Measurements from ENCODE around the gene BMPR2. TPM values are rescaled to one million over a fixed set of nuclear protein-coding genes. Genes with fewer than 3 reads are reported as not detected.
"Not testable (repeated sequence)": the region's sequence is repeated elsewhere in the genome, so short reads cannot be mapped to it uniquely, and the experiment has no call there.

BMPR2 gene
- total and polyA plus RNA-seq, 4 experiments from 2014 or later = 2.3 to 20.8 (median 11.5) TPM

DNA sequence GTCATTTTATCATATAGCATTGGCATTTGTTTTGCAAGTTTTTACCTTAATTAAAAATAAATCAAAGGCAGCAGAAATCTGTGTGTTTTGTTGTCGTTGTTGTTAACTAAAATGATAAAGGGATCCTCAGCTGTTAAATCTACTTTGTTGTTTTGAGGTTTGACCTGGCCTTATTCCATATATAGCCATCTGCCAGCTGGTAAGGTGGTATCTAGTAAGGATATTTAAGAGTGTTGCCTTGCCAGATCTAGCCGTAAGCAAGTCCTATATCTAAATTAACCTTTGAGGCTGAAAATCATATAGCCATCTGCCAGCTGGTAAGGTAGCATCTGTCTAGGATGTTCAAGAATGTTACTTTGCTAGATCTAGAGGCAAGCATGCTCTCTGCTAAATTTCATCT, 56.6 kb downstream of the BMPR2 start:
- intact Hi-C loops (cut with micrococcal nuclease) = no loop called here
- H3K4me3 ChIP-seq (ENCODE audit: low read length in 2 of 2) = no peak overlapping the region
- Mint-ChIP-seq H3K4me3 (no peak overlapping the region), H3K27me3 (no peaks in the 10 kb centered on the region), H3K36me3 (peaks cover 1 to 18% of the 10 kb centered on the region in 2 donors), H3K27ac (no peak overlapping the region), H3K9me3 (peaks cover 0 to 7% (median 2%) of the 10 kb centered on the region in 8 donors), H3K4me1 (peaks cover 0 to 5% (median 0%) of the 10 kb centered on the region in 4 donors)
- CTCF ChIA-PET (ENCODE audit: partially characterized antibody) = no interaction called here
- H3K4me1 ChIP-seq (ENCODE audit: insufficient read depth, low read length) = no peaks in the 10 kb centered on the region
- POLR2A ChIA-PET (ENCODE audit: partially characterized antibody) = no interaction called here
- H3K27me3 ChIP-seq (ENCODE audit: insufficient read depth, low read length) = no peaks in the 10 kb centered on the region
- H3K36me3 ChIP-seq (ENCODE audit: insufficient read depth, low read length) = no peaks in the 10 kb centered on the region
- DNase-seq = no peak
- no peaks in the 10 kb centered on the region for H3K9me3 ChIP-seq (ENCODE audit: control insufficient read depth in 1 of 2, low read length in 2 of 2)
- H3K27ac ChIP-seq (ENCODE audit: low read depth, low read length) = no peak overlapping the region

DNA sequence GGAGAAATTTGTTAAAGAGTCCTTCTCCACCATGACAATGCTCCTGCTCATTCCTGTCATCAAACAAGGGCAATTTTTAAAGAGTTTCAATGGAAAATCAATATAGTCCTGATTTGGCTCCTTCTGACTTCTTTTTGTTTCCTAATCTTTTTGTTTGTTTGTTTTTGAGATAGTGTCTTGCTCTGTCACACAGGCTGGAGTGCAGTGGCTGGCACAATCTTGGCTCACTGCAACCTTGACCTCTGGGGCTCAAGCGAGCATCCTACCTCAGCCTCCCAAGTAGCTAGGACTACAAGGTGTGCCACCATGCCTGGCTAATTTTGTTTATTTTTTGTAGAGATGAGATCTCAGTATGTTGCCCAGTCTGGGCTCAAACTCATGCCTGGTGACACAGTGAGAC, 58.3 kb downstream of the BMPR2 start:
- Histone ChIP-seq H3K4me1 (ENCODE audit: insufficient read depth, low read length) (no peaks in the 10 kb centered on the region), H3K4me3 (ENCODE audit: low read length in 2 of 2) (no peak overlapping the region), H3K9me3 (ENCODE audit: control insufficient read depth in 1 of 2, low read length in 2 of 2) (no peaks in the 10 kb centered on the region), H3K36me3 (ENCODE audit: insufficient read depth, low read length) (no peaks in the 10 kb centered on the region), H3K27me3 (ENCODE audit: insufficient read depth, low read length) (no peaks in the 10 kb centered on the region), H3K27ac (ENCODE audit: low read depth, low read length) (no peak overlapping the region)
- H3K4me3 Mint-ChIP-seq = no peak overlapping the region
- H3K36me3 Mint-ChIP-seq = peaks cover 0 to 2% of the 10 kb centered on the region in 2 donors
- POLR2A ChIA-PET (ENCODE audit: partially characterized antibody) = no interaction called here
- intact Hi-C loops (cut with micrococcal nuclease) = no loop called here
- peaks cover 0 to under 1% (median 0%) of the 10 kb centered on the region in 8 donors for H3K9me3 Mint-ChIP-seq
- peaks cover 0 to 1% (median 0%) of the 10 kb centered on the region in 4 donors for H3K4me1 Mint-ChIP-seq
- DNase-seq = no peak
- CTCF ChIA-PET (ENCODE audit: partially characterized antibody) = no interaction called here
- peak overlapping the region in 1 of 7 donors; percentile 43 for H3K27ac Mint-ChIP-seq
- no peaks in the 10 kb centered on the region for H3K27me3 Mint-ChIP-seq

DNA sequence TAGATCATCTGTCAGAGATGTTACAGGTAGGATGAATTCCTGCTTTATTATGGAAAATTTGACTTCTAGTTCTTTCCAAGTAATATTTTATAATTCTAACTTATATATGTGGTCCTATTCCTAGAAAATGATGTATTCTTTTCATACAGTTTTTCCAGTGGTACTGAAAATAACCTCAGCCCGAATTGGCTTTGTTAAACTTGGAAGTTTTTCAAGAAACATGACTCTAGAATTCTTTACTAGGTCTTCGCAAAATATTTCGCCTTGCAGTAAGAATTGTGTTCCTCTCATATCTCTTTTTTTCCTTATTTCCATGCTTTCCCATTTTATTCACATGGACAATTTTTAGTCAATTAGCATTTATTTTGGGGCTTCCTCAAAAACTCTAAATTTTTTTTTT, 60.5 kb downstream of the BMPR2 start:
- Histone ChIP-seq H3K27ac (ENCODE audit: low read depth, low read length) (no peak overlapping the region), H3K4me1 (ENCODE audit: insufficient read depth, low read length) (no peaks in the 10 kb centered on the region), H3K27me3 (ENCODE audit: insufficient read depth, low read length) (no peaks in the 10 kb centered on the region), H3K4me3 (ENCODE audit: low read length in 2 of 2) (no peak overlapping the region), H3K36me3 (ENCODE audit: insufficient read depth, low read length) (no peaks in the 10 kb centered on the region), H3K9me3 (ENCODE audit: control insufficient read depth in 1 of 2, low read length in 2 of 2) (no peaks in the 10 kb centered on the region)
- Mint-ChIP-seq H3K36me3 (no peaks in the 10 kb centered on the region), H3K27me3 (no peaks in the 10 kb centered on the region), H3K27ac (no peak overlapping the region), H3K4me3 (no peak overlapping the region), H3K4me1 (no peaks in the 10 kb centered on the region), H3K9me3 (no peaks in the 10 kb centered on the region)
- POLR2A ChIA-PET (ENCODE audit: partially characterized antibody) = no interaction called here
- CTCF ChIA-PET (ENCODE audit: partially characterized antibody) = no interaction called here
- intact Hi-C loops (cut with micrococcal nuclease) = no loop called here
- no peak for DNase-seq

DNA sequence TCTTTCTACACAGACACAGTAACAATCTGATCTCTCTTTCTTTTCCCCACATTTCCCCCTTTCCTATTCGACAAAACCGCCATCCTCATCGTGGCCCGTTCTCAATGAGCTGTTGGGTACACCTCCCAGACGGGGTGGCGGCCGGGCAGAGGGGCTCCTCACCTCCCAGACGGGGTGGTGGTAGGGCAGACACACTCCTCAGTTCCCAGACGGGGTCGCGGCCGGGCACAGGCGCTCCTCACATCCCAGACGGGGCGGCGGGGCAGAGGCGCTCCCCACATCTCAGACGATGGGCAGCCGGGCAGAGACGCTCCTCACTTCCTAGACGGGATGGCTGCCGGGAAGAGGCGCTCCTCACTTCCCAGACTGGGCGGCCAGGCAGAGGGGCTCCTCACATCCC, 64.0 kb downstream of the BMPR2 start:
- DNase-seq = not testable (repeated sequence)

DNA sequence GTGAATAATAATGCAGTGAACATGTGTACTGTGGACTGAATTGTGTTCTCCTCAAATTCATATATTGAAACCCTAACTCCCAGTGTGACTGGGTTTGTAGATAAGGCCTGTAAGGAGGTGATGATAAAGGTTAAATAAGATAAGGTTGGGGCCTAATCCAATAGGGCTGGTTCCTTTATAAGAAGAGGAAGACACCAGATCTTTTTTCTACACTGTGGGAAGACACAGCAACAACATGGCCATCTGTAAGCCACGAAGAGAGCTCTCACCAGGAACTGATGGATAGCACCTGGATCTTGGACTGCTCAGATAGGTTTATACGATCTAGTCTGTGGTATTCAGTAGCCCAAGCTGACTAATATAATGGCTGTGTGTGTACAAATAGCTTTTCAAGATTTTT, 66.8 kb downstream of the BMPR2 start:
- intact Hi-C loops (cut with micrococcal nuclease) = no loop called here
- ChIA-PET POLR2A (ENCODE audit: partially characterized antibody) (no interaction called here), CTCF (ENCODE audit: partially characterized antibody) (no interaction called here)
- no peaks in the 10 kb centered on the region for H3K27me3 Mint-ChIP-seq
- Histone ChIP-seq H3K27me3 (ENCODE audit: insufficient read depth, low read length) (no peaks in the 10 kb centered on the region), H3K36me3 (ENCODE audit: insufficient read depth, low read length) (no peaks in the 10 kb centered on the region), H3K9me3 (ENCODE audit: control insufficient read depth in 1 of 2, low read length in 2 of 2) (no peaks in the 10 kb centered on the region), H3K4me3 (ENCODE audit: low read length in 2 of 2) (no peak overlapping the region), H3K27ac (ENCODE audit: low read depth, low read length) (no peak overlapping the region), H3K4me1 (ENCODE audit: insufficient read depth, low read length) (no peaks in the 10 kb centered on the region)
- H3K9me3 Mint-ChIP-seq = no peaks in the 10 kb centered on the region
- H3K36me3 Mint-ChIP-seq = peaks cover 0 to 4% of the 10 kb centered on the region in 2 donors
- no peak overlapping the region for H3K4me3 Mint-ChIP-seq
- no peak for DNase-seq
- no peak overlapping the region for H3K27ac Mint-ChIP-seq
- H3K4me1 Mint-ChIP-seq = peaks cover 0 to 5% (median 1%) of the 10 kb centered on the region in 4 donors

More for the DNA sequence above, 64.0 kb downstream of the BMPR2 start:
- CTCF ChIA-PET (ENCODE audit: partially characterized antibody); H3K9me3 ChIP-seq (ENCODE audit: control insufficient read depth in 1 of 2, low read length in 2 of 2); POLR2A ChIA-PET (ENCODE audit: partially characterized antibody); H3K4me1 Mint-ChIP-seq; H3K27ac ChIP-seq (ENCODE audit: low read depth, low read length); H3K9me3 Mint-ChIP-seq; H3K4me3 ChIP-seq (ENCODE audit: low read length in 2 of 2); H3K36me3 ChIP-seq (ENCODE audit: insufficient read depth, low read length); H3K36me3 Mint-ChIP-seq; intact Hi-C loops (cut with micrococcal nuclease); H3K27me3 Mint-ChIP-seq; H3K4me3 Mint-ChIP-seq; H3K27me3 ChIP-seq (ENCODE audit: insufficient read depth, low read length); H3K4me1 ChIP-seq (ENCODE audit: insufficient read depth, low read length): not testable (repeated sequence)
- peak overlapping the region in 1 of 7 donors; percentile 36 for H3K27ac Mint-ChIP-seq

DNA sequence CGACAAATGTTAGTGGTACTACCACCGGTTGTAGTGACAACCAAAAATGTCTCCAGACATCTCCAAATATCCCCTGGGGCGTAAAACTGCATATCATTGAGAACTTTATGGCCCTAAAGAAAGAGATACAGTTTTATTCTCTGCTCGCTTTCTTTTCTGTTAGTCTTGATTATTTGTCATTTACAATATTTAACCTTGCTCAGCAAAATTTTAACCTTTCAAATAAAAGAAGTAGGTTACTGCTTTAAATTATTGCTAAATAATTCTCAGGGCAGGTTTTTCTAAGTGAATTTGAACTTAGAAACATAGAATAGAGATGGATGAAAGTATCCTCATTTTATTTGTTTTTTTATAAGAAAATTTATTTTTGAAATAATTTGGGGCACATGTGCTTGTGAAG, 67.9 kb downstream of the BMPR2 start:
- no peaks in the 10 kb centered on the region for H3K9me3 Mint-ChIP-seq
- Histone ChIP-seq H3K4me3 (ENCODE audit: low read length in 2 of 2) (no peak overlapping the region), H3K27me3 (ENCODE audit: insufficient read depth, low read length) (no peaks in the 10 kb centered on the region), H3K36me3 (ENCODE audit: insufficient read depth, low read length) (no peaks in the 10 kb centered on the region), H3K27ac (ENCODE audit: low read depth, low read length) (no peak overlapping the region), H3K9me3 (ENCODE audit: control insufficient read depth in 1 of 2, low read length in 2 of 2) (no peaks in the 10 kb centered on the region), H3K4me1 (ENCODE audit: insufficient read depth, low read length) (no peaks in the 10 kb centered on the region)
- ChIA-PET CTCF (ENCODE audit: partially characterized antibody) (no interaction called here), POLR2A (ENCODE audit: partially characterized antibody) (no interaction called here)
- DNase-seq = no peak
- intact Hi-C loops (cut with micrococcal nuclease) = no loop called here
- H3K4me3 Mint-ChIP-seq = no peak overlapping the region
- peaks cover 0 to 5% (median 3%) of the 10 kb centered on the region in 4 donors for H3K4me1 Mint-ChIP-seq
- no peaks in the 10 kb centered on the region for H3K27me3 Mint-ChIP-seq
- peaks cover 0 to 8% of the 10 kb centered on the region in 2 donors for H3K36me3 Mint-ChIP-seq
- H3K27ac Mint-ChIP-seq = no peak overlapping the region

DNA sequence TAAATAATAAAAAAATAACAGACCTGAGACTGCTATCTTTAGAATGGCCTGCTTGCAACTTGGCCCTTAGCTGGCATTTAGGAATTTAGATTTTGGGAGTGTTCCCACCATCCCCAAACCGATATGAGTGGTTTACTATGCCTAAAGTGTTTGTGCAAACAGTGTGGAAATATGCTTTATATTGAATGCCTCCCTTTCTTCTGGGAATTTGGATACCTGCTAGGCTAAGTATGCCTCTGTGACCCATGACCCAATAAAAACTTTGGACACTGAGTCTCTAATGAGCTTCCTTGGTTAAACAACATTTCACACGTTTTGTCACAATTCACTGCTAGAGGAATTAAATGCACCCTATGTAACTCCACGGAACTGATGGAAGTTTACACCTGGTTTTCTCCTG, 73.2 kb downstream of the BMPR2 start:
- ChIA-PET POLR2A (ENCODE audit: partially characterized antibody) (no interaction called here), CTCF (ENCODE audit: partially characterized antibody) (no interaction called here)
- Histone ChIP-seq H3K4me1 (ENCODE audit: insufficient read depth, low read length) (no peaks in the 10 kb centered on the region), H3K9me3 (ENCODE audit: control insufficient read depth in 1 of 2, low read length in 2 of 2) (no peaks in the 10 kb centered on the region), H3K27ac (ENCODE audit: low read depth, low read length) (no peak overlapping the region), H3K27me3 (ENCODE audit: insufficient read depth, low read length) (no peaks in the 10 kb centered on the region), H3K4me3 (ENCODE audit: low read length in 2 of 2) (no peak overlapping the region), H3K36me3 (ENCODE audit: insufficient read depth, low read length) (no peaks in the 10 kb centered on the region)
- intact Hi-C loops (cut with micrococcal nuclease) = no loop called here
- Mint-ChIP-seq H3K36me3 (peaks cover 0 to 4% of the 10 kb centered on the region in 2 donors), H3K27me3 (no peaks in the 10 kb centered on the region), H3K4me1 (peaks cover 0 to 4% (median 0%) of the 10 kb centered on the region in 4 donors), H3K9me3 (no peaks in the 10 kb centered on the region), H3K4me3 (no peak overlapping the region), H3K27ac (no peak overlapping the region)
- no peak for DNase-seq

DNA sequence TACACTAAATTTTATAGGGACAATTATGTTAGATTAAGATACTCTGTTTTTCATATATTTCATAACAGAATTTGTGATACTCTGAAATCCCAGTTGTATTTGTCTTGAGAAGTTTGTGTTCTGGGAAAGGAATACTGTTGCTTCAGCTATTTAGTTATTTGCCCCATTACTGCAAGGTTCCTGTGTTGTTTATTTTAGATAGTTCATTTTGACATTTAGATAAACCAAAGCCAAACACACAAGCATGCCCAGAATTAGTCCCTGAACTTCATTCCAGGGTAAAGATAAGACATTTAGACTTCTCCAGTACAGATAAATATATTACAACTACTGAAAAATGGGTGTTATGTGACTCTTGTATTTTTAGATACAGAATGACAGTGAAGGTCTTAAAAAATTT, 74.7 kb downstream of the BMPR2 start:
- Histone ChIP-seq H3K4me3 (ENCODE audit: low read length in 2 of 2) (no peak overlapping the region), H3K27ac (ENCODE audit: low read depth, low read length) (no peak overlapping the region), H3K27me3 (ENCODE audit: insufficient read depth, low read length) (no peaks in the 10 kb centered on the region), H3K4me1 (ENCODE audit: insufficient read depth, low read length) (no peaks in the 10 kb centered on the region), H3K36me3 (ENCODE audit: insufficient read depth, low read length) (no peaks in the 10 kb centered on the region), H3K9me3 (ENCODE audit: control insufficient read depth in 1 of 2, low read length in 2 of 2) (no peaks in the 10 kb centered on the region)
- H3K27ac Mint-ChIP-seq = no peak overlapping the region
- H3K4me1 Mint-ChIP-seq = peaks cover 0 to 4% (median under 1%) of the 10 kb centered on the region in 4 donors
- peaks cover 0 to 7% of the 10 kb centered on the region in 2 donors for H3K36me3 Mint-ChIP-seq
- ChIA-PET CTCF (ENCODE audit: partially characterized antibody) (no interaction called here), POLR2A (ENCODE audit: partially characterized antibody) (no interaction called here)
- no peaks in the 10 kb centered on the region for H3K9me3 Mint-ChIP-seq
- no peak for DNase-seq
- intact Hi-C loops (cut with micrococcal nuclease) = no loop called here
- no peak overlapping the region for H3K4me3 Mint-ChIP-seq
- H3K27me3 Mint-ChIP-seq = no peaks in the 10 kb centered on the region
